NT2/D1 (cell line): ENCODE measurements around the gene ROBO1.
"Not testable (repeated sequence)": the region's sequence is repeated elsewhere in the genome, so short reads cannot be mapped to it uniquely, and the experiment has no call there.

Experiments used
- DNase-seq: peaks from one replicate; pipeline ENCODE4 v3.0.0-alpha.2; 2011; ENCODE audit warnings: low read depth, low spot score
- H3K27me3 ChIP-seq: 2 replicates; pipeline ENCODE4 v1.6.0; 2011; ENCODE audit warnings: mild to moderate bottlenecking; ENCODE audit not compliant: insufficient read length, insufficient read depth
- H3K36me3 ChIP-seq: 2 replicates; pipeline ENCODE4 v1.6.1; 2011; ENCODE audit warnings: mild to moderate bottlenecking, low read length, mixed read lengths; ENCODE audit not compliant: insufficient read depth, insufficient read length
- H3K4me1 ChIP-seq: 2 replicates; pipeline ENCODE4 v1.5.1; 2011; ENCODE audit not compliant: insufficient read depth, insufficient read length
- H3K4me3 ChIP-seq: 2 replicates; pipeline ENCODE4 v1.5.1; 2011; ENCODE audit warnings: low read depth; ENCODE audit not compliant: insufficient read length
- H3K9ac ChIP-seq: 2 replicates; pipeline ENCODE4 v1.6.0; 2011; ENCODE audit warnings: low read depth; ENCODE audit not compliant: insufficient read length
- H3K9me3 ChIP-seq: 2 replicates; pipeline ENCODE4 v1.5.1; 2011; ENCODE audit warnings: mild to moderate bottlenecking, low read length; ENCODE audit not compliant: insufficient read depth
- SUZ12 ChIP-seq: IDR thresholded peaks from 2 replicates; pipeline ENCODE4 v1.6.1; 2011; ENCODE audit not compliant: insufficient read length, insufficient read depth; ENCODE audit errors: extremely low read depth
- YY1 ChIP-seq: IDR thresholded peaks from 2 replicates; pipeline ENCODE4 v1.6.1; 2011; ENCODE audit not compliant: insufficient read length, insufficient read depth
- ZNF274 ChIP-seq: IDR thresholded peaks from 2 replicates; pipeline ENCODE4 v1.6.1; 2011; ENCODE audit warnings: mild to moderate bottlenecking, low read depth, low read length

The ROBO1 gene

DNA sequence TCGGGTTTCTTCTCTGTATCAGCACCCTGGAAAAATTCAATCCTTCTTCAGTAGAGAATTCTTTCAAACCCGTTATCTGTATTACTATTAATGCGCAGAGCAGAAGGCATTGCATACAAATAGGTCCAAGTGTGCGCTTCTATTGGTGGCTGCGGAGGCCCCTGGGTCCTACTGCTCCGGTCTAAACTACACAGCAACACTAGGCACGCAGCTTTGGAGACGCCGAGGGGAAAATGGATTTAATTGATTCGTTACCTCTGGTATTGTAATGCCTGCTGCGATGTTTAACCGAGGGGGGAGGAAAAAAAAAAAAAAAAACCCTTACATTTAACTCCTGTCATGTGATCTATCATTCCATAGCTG lies at the start of gene ROBO1:
Gene ROBO1, minus strand, starts transcription at position 94 of the 363 bp plus-strand sequence.
- H3K36me3 ChIP-seq: no peaks in the 10 kb centered on the region
- no peaks in the 10 kb centered on the region; the same call in 1 of the 2 replicates for H3K9me3 ChIP-seq
- H3K9ac ChIP-seq: peak within 1 kb of the TSS; percentile 79
- peaks cover 4% of the 10 kb centered on the region for H3K4me1 ChIP-seq
- peaks cover 52% of the 10 kb centered on the region for H3K27me3 ChIP-seq
- TF ChIP-seq SUZ12 (no peak), ZNF274 (no peak), YY1 (no peak)
- DNase-seq: no peak
- peak within 1 kb of the TSS; percentile 71 for H3K4me3 ChIP-seq

DNA sequence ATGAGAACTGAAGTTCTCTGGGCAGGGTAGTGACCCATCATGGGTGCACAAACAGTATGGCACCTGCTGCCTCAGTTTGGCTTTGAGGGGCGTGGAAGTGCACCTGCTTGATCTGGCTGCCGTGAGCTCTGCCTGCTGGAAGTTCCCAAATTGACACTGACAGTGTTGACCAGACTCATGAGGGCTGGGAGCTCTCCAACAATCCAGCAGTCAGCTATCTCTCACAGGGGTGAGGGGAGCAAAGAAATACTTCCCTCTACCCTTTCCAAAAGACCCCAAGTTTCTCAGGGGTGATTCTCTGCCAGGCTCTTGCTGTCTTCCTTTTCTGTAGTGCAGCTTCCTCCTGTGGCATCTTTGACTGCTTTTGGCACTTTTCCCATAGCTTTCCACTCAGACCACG lies 49.4 kb upstream of the ROBO1 start:
- H3K9me3 ChIP-seq: 0 out of 2 replicates have a peak, but pooled peaks cover 8% of the 10 kb centered on the region
- no peak overlapping the region for H3K9ac ChIP-seq
- H3K4me1 ChIP-seq: no peaks in the 10 kb centered on the region
- no peaks in the 10 kb centered on the region for H3K27me3 ChIP-seq
- TF ChIP-seq SUZ12 (no peak), ZNF274 (no peak), YY1 (no peak)
- no peaks in the 10 kb centered on the region for H3K36me3 ChIP-seq
- DNase-seq: no peak
- H3K4me3 ChIP-seq: no peak overlapping the region

DNA sequence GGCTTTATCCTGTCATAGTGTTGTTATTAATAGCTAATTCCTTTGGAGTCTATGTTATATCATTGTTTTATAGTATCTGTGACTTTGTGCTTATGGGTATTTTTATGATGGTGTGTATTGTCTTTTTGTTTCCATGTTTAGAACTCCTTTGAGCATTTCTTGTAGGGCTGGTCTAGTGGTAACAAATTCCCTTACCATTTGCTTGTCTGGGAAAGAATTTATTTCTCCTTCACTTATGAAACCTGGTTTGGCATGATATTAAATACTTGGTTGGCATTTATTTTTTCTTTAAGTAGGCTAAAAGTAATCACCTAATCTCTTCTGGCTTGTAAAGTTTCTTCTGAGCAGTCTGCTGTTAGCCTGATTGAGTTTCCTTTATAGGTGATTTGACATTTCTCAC lies 47.7 kb upstream of the ROBO1 start:
- no peak overlapping the region for H3K4me3 ChIP-seq

DNA sequence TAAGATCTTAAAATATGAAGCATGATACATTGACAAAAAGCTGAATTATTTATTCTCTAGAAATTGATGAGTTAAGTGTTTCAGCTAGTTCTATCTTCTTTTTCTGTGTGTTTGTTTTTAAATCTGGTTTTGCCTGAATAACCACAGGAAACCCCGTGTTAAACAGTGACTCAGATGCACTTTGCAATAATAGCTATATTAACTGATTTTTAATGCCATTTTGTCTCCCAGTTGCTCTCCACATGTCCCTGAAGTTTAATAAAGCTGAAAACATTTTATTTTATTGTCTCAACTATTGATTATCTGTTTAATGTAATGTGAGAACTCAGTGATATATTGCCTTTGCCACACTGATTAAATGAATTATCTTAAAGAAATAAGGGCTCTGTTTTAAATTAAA lies 42.8 kb upstream of the ROBO1 start:
- H3K9ac ChIP-seq: no peak overlapping the region
- no peaks in the 10 kb centered on the region for H3K4me1 ChIP-seq
- no peaks in the 10 kb centered on the region for H3K27me3 ChIP-seq
- no peak for DNase-seq
- H3K9me3 ChIP-seq: 0 out of 2 replicates have a peak, but pooled peaks cover 5% of the 10 kb centered on the region
- TF ChIP-seq SUZ12 (no peak), YY1 (no peak), ZNF274 (no peak)
- H3K4me3 ChIP-seq: no peak overlapping the region
- H3K36me3 ChIP-seq: no peaks in the 10 kb centered on the region

More for the DNA sequence above, 47.7 kb upstream of the ROBO1 start:
- H3K4me1 ChIP-seq: no peaks in the 10 kb centered on the region
- no peaks in the 10 kb centered on the region for H3K27me3 ChIP-seq
- no peak for DNase-seq
- H3K9ac ChIP-seq: no peak overlapping the region
- H3K36me3 ChIP-seq: no peaks in the 10 kb centered on the region
- no peak for TF ChIP-seq YY1
- H3K9me3 ChIP-seq: 0 out of 2 replicates have a peak, but pooled peaks cover 8% of the 10 kb centered on the region

DNA sequence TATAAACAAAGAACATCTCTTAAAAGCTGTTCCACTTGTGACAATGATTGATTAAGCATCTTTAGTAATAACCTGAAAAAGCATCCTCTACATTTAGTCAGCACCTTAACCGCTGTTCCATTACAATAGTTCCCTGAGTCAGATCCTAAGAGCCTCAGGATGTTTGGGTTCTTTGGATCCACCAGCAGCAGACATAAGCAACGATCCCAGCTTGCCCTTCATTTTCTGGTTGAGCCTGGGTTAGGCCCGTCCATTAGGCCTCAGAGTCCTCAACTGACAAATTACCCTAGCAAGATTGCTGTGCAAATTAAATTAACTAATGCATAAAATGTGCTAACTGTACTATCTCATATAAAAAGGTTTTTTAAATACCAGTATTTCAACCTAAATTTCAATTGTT lies 42.3 kb upstream of the ROBO1 start:
- Histone ChIP-seq H3K27me3 (no peaks in the 10 kb centered on the region), H3K4me3 (no peak overlapping the region), H3K9me3 (0 out of 2 replicates have a peak, but pooled peaks cover under 1% of the 10 kb centered on the region), H3K4me1 (no peaks in the 10 kb centered on the region), H3K36me3 (no peaks in the 10 kb centered on the region), H3K9ac (no peak overlapping the region)
- DNase-seq: no peak
- TF ChIP-seq ZNF274 (no peak), YY1 (no peak), SUZ12 (no peak)

DNA sequence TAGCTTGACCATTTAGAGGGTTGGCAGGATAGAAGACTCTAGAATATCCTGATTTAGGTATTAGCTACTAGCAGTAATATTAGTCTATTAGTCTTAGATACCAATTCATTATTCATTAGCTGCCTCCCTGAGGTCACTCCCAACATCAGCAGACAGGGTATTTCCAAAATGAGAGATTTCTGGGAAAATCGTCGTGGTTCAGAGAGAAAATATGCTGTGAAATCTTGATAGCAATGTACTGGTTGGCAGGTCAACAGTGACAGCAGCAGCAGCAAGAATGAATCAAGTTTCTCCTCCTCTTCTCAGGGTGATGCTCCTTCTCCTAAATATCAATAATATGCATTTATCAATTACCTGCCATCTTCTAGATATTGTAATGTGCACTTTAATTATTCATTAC lies 41.3 kb upstream of the ROBO1 start:
- H3K4me1 ChIP-seq: no peaks in the 10 kb centered on the region
- no peak for DNase-seq
- no peak for TF ChIP-seq ZNF274
- no peak for TF ChIP-seq YY1
- no peak for TF ChIP-seq SUZ12

DNA sequence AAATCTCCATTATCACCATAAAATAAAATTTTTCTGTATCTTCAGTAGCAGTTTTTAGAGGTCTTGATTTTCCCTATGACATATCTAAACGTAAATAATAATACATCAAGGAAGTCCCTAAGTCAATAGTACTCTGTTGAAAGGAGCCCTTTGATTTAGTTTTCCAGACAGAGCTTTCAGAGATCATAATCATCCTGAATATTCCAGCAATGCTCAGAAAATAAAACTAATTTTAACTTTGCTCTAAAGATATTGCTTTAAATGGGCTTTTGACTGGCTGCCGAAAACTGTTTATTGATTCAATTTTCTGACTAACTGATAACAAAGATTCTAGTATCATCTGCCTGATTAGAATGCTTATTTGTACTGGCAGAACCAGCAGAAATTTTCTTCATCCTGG lies 40.7 kb upstream of the ROBO1 start:
- Histone ChIP-seq H3K36me3 (no peaks in the 10 kb centered on the region), H3K27me3 (no peaks in the 10 kb centered on the region)
- no peak for DNase-seq

More for the DNA sequence above, 41.3 kb upstream of the ROBO1 start:
- no peak overlapping the region for H3K9ac ChIP-seq
- no peaks in the 10 kb centered on the region for H3K27me3 ChIP-seq
- no peak overlapping the region for H3K4me3 ChIP-seq
- H3K36me3 ChIP-seq: no peaks in the 10 kb centered on the region
- no peaks in the 10 kb centered on the region for H3K9me3 ChIP-seq

DNA sequence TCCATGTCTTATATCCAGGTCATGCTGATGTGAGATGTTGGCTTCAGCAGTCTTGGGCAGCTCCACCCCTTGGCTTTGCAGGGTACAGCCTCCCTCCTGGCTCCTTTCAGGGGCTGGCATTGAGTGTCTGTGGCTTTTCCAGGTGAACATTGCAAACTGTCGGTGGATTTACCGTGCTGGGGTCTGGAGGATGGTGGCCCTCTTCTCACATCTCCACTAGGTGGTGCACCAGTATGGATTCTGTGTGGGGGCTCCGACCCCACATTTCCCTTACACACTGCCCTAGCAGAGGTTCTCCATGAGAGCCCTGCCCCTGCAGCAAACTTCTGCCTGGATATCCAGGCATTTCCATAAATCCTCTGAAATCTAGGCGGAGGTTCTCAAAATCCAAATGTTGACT lies 22.4 kb upstream of the ROBO1 start:
- H3K36me3 ChIP-seq, H3K4me3 ChIP-seq, H3K27me3 ChIP-seq, H3K4me1 ChIP-seq, H3K9ac ChIP-seq, DNase-seq, H3K9me3 ChIP-seq: not testable (repeated sequence)

More for the DNA sequence above, 40.7 kb upstream of the ROBO1 start:
- no peak overlapping the region for H3K9ac ChIP-seq
- H3K4me1 ChIP-seq: no peaks in the 10 kb centered on the region
- TF ChIP-seq YY1: no peak
- TF ChIP-seq SUZ12: no peak
- no peak for TF ChIP-seq ZNF274
- H3K4me3 ChIP-seq: no peak overlapping the region
- H3K9me3 ChIP-seq: no peaks in the 10 kb centered on the region
